ENCODE measurements around the gene RARG. TPM values are rescaled to one million over a fixed set of nuclear protein-coding genes. Genes with fewer than 3 reads are reported as not detected.

Gene RARG
- total RNA-seq, 1 donor from 2014 or later: 18.0 TPM

- DNase-seq (ENCODE audit: low spot score): no peak
Measured at GRCh38 chr12:53193040-53193439, 39.0 kb downstream of the RARG start.

GRCh38 chr12:53192531-53193021 lies 39.4 kb downstream of the RARG start:
- peak; percentile 76 for DNase-seq (ENCODE audit: low spot score)

GRCh38 chr12:53191885-53192530 lies 40.0 kb downstream of the RARG start:
- peak; percentile 69 for DNase-seq (ENCODE audit: low spot score)

GRCh38 chr12:53191096-53191884 lies 40.7 kb downstream of the RARG start:
- no peak for DNase-seq (ENCODE audit: low spot score)

- DNase-seq (ENCODE audit: low spot score): no peak
Measured at GRCh38 chr12:53190108-53190729, 41.8 kb downstream of the RARG start.

- no peak for DNase-seq (ENCODE audit: low spot score)
Measured at GRCh38 chr12:53187145-53187899, 44.7 kb downstream of the RARG start.

GRCh38 chr12:53186745-53187144 lies 45.3 kb downstream of the RARG start:
- DNase-seq (ENCODE audit: low spot score): no peak

GRCh38 chr12:53185582-53186153 lies 46.3 kb downstream of the RARG start:
- no peak for DNase-seq (ENCODE audit: low spot score)

- DNase-seq (ENCODE audit: low spot score): no peak
Measured at GRCh38 chr12:53184828-53185227, 47.2 kb downstream of the RARG start.

- DNase-seq (ENCODE audit: low spot score): no peak
Measured at GRCh38 chr12:53182903-53183302, 49.1 kb downstream of the RARG start.

GRCh38 chr12:53181935-53182334 lies 50.1 kb downstream of the RARG start:
- DNase-seq (ENCODE audit: low spot score): no peak

GRCh38 chr12:53180931-53181645 lies 50.9 kb downstream of the RARG start:
- DNase-seq (ENCODE audit: low spot score): peak; percentile 92

- DNase-seq (ENCODE audit: low spot score): peak; percentile 99
Measured at GRCh38 chr12:53180220-53180930, 51.6 kb downstream of the RARG start, which contains the start of the genes CSAD and ZNF740. Gene CSAD (minus strand): TSS chr12:53180925. CDS start chr12:53173470, 7,455 bp downstream. Gene ZNF740 (plus strand): TSS chr12:53180722. CDS start chr12:53181984, 1,262 bp downstream.

GRCh38 chr12:53179687-53180219 lies 52.3 kb downstream of the RARG start:
- DNase-seq (ENCODE audit: low spot score): peak; percentile 86

GRCh38 chr12:53178803-53179202 lies 53.2 kb downstream of the RARG start:
- DNase-seq (ENCODE audit: low spot score): peak; percentile 51

GRCh38 chr12:53177447-53177846 lies 54.6 kb downstream of the RARG start:
- DNase-seq (ENCODE audit: low spot score): peak; percentile 55

GRCh38 chr12:53176750-53177149 lies 55.3 kb downstream of the RARG start:
- DNase-seq (ENCODE audit: low spot score): no peak

- peak; percentile 57 for DNase-seq (ENCODE audit: low spot score)
Measured at GRCh38 chr12:53174881-53175491, 57.0 kb downstream of the RARG start.

Measured in mesenteric fat pad (tissue), 1 donor.